Progenitor cell of endocrine pancreas (in vitro differentiated cells): ENCODE data around the gene PEAR1. TPM values are rescaled to one million over a fixed set of nuclear protein-coding genes. Genes with fewer than 3 reads are reported as not detected.

Source experiments
- DNase-seq: peaks from one replicate; pipeline ENCODE4 v3.0.0; 2021; ENCODE audit warnings: low spot score; ENCODE audit not compliant: unreplicated experiment
- H3K27ac Mint-ChIP-seq: 2 replicates; pipeline ENCODE4 v1.8.0; 2021; ENCODE audit warnings: mild to moderate bottlenecking, moderate library complexity, mixed read lengths
- H3K27me3 Mint-ChIP-seq: 2 replicates; pipeline ENCODE4 v1.8.0; 2021; ENCODE audit warnings: mixed read lengths
- H3K36me3 Mint-ChIP-seq: 2 replicates; pipeline ENCODE4 v1.8.0; 2022; ENCODE audit warnings: mixed read lengths; ENCODE audit not compliant: insufficient read depth
- H3K4me1 Mint-ChIP-seq: 2 replicates; pipeline ENCODE4 v1.8.0; 2021; ENCODE audit warnings: low read depth, mixed read lengths
- H3K4me3 Mint-ChIP-seq: 2 replicates; pipeline ENCODE4 v1.8.0; 2021; ENCODE audit warnings: low read depth, mild to moderate bottlenecking, moderate library complexity, mixed read lengths
- H3K9me3 Mint-ChIP-seq: 2 replicates; pipeline ENCODE4 v1.8.0; 2021; ENCODE audit warnings: low read depth, mixed read lengths
- CTCF ChIP-seq: fragments of 200-600 bp; sonication (generic); IDR thresholded peaks from one replicate; pipeline ENCODE4 v1.5.0; 2021; ENCODE audit warnings: antibody characterized with exemption, mild to moderate bottlenecking; ENCODE audit not compliant: unreplicated experiment
- total RNA-seq: library from RNA; stranded (reverse); gene quantifications from 2 replicates; pipeline ENCODE4 v1.2.1, GENCODE V29; 2021

PEAR1 gene
- total RNA-seq, 1 donor from 2014 or later: not detected

- no peak overlapping the region for H3K4me3 Mint-ChIP-seq
- no peak for DNase-seq
- H3K27me3 Mint-ChIP-seq: peaks cover 78% of the 10 kb centered on the region
- H3K36me3 Mint-ChIP-seq: no peaks in the 10 kb centered on the region
- TF ChIP-seq CTCF: no peak
- H3K9me3 Mint-ChIP-seq: no peaks in the 10 kb centered on the region
- H3K27ac Mint-ChIP-seq: no peak overlapping the region
- H3K4me1 Mint-ChIP-seq: no peaks in the 10 kb centered on the region
Observed at GRCh38 chr1:156877433-156878170, 15.9 kb upstream of the PEAR1 start.

GRCh38 chr1:156879876-156880275 is 13.6 kb upstream of the PEAR1 start:
- Mint-ChIP-seq H3K4me3 (no peak overlapping the region), H3K27me3 (peaks cover 81% of the 10 kb centered on the region), H3K4me1 (no peaks in the 10 kb centered on the region), H3K36me3 (no peaks in the 10 kb centered on the region), H3K9me3 (no peaks in the 10 kb centered on the region), H3K27ac (no peak overlapping the region)
- no peak for TF ChIP-seq CTCF
- DNase-seq: no peak

- DNase-seq: no peak
- H3K27me3 Mint-ChIP-seq: peaks cover 82% of the 10 kb centered on the region
- H3K27ac Mint-ChIP-seq: no peak overlapping the region
- H3K4me3 Mint-ChIP-seq: no peak overlapping the region
- H3K4me1 Mint-ChIP-seq: no peaks in the 10 kb centered on the region
- H3K9me3 Mint-ChIP-seq: no peaks in the 10 kb centered on the region
- H3K36me3 Mint-ChIP-seq: no peaks in the 10 kb centered on the region
- no peak for TF ChIP-seq CTCF
Observed at GRCh38 chr1:156880473-156880872, 13.0 kb upstream of the PEAR1 start.

GRCh38 chr1:156881101-156881500 is 12.4 kb upstream of the PEAR1 start:
- Mint-ChIP-seq H3K27me3 (peaks cover 83% of the 10 kb centered on the region), H3K4me1 (no peaks in the 10 kb centered on the region), H3K9me3 (no peaks in the 10 kb centered on the region), H3K36me3 (no peaks in the 10 kb centered on the region), H3K4me3 (no peak overlapping the region), H3K27ac (peak overlapping the region; percentile 58)
- no peak for DNase-seq
- TF ChIP-seq CTCF: no peak

GRCh38 chr1:156881663-156882062 is 11.9 kb upstream of the PEAR1 start:
- Mint-ChIP-seq H3K27me3 (peaks cover 83% of the 10 kb centered on the region), H3K4me1 (no peaks in the 10 kb centered on the region), H3K9me3 (no peaks in the 10 kb centered on the region), H3K36me3 (no peaks in the 10 kb centered on the region), H3K27ac (no peak overlapping the region), H3K4me3 (no peak overlapping the region)
- no peak for DNase-seq
- TF ChIP-seq CTCF: no peak
